SK-N-SH treated with all-trans-retinoic acid at 6 μM for 48 hours (cell line): Measurements from ENCODE around the gene MED27.

Source experiments
- PATZ1 ChIP-seq: fragments of 250-450 bp; sonication (Bioruptor Pico); IDR thresholded peaks from 2 replicates; pipeline ENCODE4 v1.8.0; 2020; ENCODE audit warnings: mild to moderate bottlenecking, moderate library complexity, borderline replicate concordance
- POU6F1 ChIP-seq: fragments of 250-450 bp; sonication (Bioruptor Pico); IDR thresholded peaks from 2 replicates; pipeline ENCODE4 v1.8.0; 2021; ENCODE audit warnings: low read depth, mild to moderate bottlenecking, moderate library complexity, borderline replicate concordance

DNA sequence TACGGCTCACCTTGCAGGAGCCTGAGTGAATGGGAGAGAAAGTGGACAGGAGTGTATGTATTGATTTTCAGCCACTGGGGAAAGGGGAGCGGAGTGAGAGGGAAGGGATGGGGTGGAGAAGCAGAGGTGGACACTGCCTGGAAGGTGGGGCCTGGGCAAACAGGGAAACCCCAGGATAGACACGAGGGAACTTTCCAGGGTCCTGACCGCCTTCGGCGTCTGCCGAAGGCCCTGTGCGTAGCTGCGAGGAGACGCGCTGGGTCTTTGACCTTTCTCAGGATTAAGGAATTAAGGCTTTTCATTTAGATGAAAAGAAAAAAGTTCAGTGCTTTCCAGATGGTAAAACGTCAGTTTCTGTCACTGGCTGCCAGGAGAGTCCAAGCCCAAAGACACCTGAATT, 205.2 kb downstream of the MED27 start:
- TF ChIP-seq PATZ1 (no peak), POU6F1 (CRISPR knock-in tag) (no peak)
